Vagina (tissue), 2 donors: ENCODE results near the gene FHIT. TPM values are rescaled to one million over a fixed set of nuclear protein-coding genes. Genes with fewer than 3 reads are reported as not detected.

Experiments used
- DNase-seq, 2 donors: peaks; one replicate each; pipeline ENCODE4 v3.0.0-alpha.2; 2017; ENCODE audit errors: extremely low spot score in 2 of 2
- H3K27ac ChIP-seq: fragments of 200-600 bp; sonication (generic); one replicate; pipeline ENCODE4 v1.5.1; 2019
- H3K27me3 ChIP-seq: fragments of 200-600 bp; sonication (generic); one replicate; pipeline ENCODE4 v1.5.1; 2019
- H3K36me3 ChIP-seq, 2 donors: fragments of 200-600 bp; sonication (generic); one replicate each; pipeline ENCODE4 v1.5.1; 2017 to 2019
- H3K4me1 ChIP-seq: fragments of 200-600 bp; sonication (generic); one replicate; pipeline ENCODE4 v1.5.1; 2019
- H3K4me3 ChIP-seq, 2 donors: fragments of 200-600 bp; sonication (generic); 1 replicate in 1 of 2; 2 replicates in 1 of 2; pipeline ENCODE4 v1.5.1; 2016 to 2019
- H3K9me3 ChIP-seq: fragments of 200-600 bp; sonication (generic); one replicate; pipeline ENCODE4 v1.5.1; 2019
- CTCF ChIP-seq, 3 experiments: fragments of 450-650 bp in 2 of 3; fragments of 200-600 bp in 1 of 3; sonication (generic) in 1 of 3; IDR thresholded peaks; one replicate each; pipeline ENCODE4 v1.5.1; 2017 to 2019; ENCODE audit warnings: antibody characterized with exemption in 3 of 3, mild to moderate bottlenecking in 2 of 3, moderate library complexity in 2 of 3
- POLR2A ChIP-seq, 2 donors: fragments of 450-650 bp; IDR thresholded peaks; one replicate each; pipeline ENCODE4 v1.6.1; 2017; ENCODE audit warnings: antibody characterized with exemption in 2 of 2, mild to moderate bottlenecking in 2 of 2, moderate library complexity in 2 of 2
- POLR2AphosphoS5 ChIP-seq, 2 donors: sonication (generic); formaldehyde crosslinking; IDR thresholded peaks; one replicate each; pipeline ENCODE4 v1.9.0; 2017; ENCODE audit warnings: antibody characterized with exemption in 2 of 2, mild to moderate bottlenecking in 2 of 2, low read depth in 1 of 2; ENCODE audit not compliant: insufficient read depth in 1 of 2
- intact Hi-C: fragments of 100-400 bp; cut with DNase I; formaldehyde crosslinking; loops from one replicate; pipeline ENCODE4 v1.15.1; 2023
- total RNA-seq: library from RNA; depleted of rRNA; stranded (reverse); fragments of >200 nt; gene quantifications from one replicate; pipeline ENCODE4 v1.2.3, GENCODE V29; 2016

FHIT gene
- total RNA-seq, 1 donor from 2014 or later: 7.9 TPM

- DNase-seq: no peak
- H3K4me3 ChIP-seq: no peak overlapping the region
- H3K9me3 ChIP-seq: no peaks in the 10 kb centered on the region
- H3K27ac ChIP-seq: no peak overlapping the region
- no peak for TF ChIP-seq CTCF (IDR thresholded peaks at IDR 0.05)
- no peak for TF ChIP-seq POLR2AphosphoS5 (IDR thresholded peaks at IDR 0.05; ENCODE audit: insufficient read depth in 1 of 2, low read depth in 1 of 2)
- no peak for TF ChIP-seq POLR2A (IDR thresholded peaks at IDR 0.05)
- no peaks in the 10 kb centered on the region for H3K4me1 ChIP-seq
- intact Hi-C loops: no loop called here
- H3K36me3 ChIP-seq: no peaks in the 10 kb centered on the region
- H3K27me3 ChIP-seq: no peaks in the 10 kb centered on the region
Measured at GRCh38 chr3:61035573-61035972, 215.7 kb downstream of the FHIT start.

DNA sequence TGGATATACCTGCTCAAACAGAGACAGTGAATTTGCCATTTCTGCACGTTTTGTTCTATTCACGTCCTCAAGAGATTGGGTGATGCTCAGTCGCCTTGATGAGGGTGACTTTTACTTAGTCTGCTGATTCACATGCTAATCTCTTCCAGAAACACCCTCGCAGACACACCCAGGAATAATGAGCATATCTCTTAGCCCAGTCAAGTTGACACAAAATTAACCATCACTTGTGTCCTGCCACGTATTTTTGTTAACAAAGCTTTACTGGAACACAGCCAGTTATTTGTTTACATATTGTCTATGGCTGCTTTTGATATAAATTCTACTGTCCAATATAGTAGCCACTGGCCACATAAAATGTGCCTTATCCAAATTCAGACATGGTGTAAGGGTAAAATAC, 218.3 kb downstream of the FHIT start:
- intact Hi-C loops: no loop called here
- Histone ChIP-seq H3K4me3 (no peak overlapping the region), H3K27ac (no peak overlapping the region), H3K4me1 (no peaks in the 10 kb centered on the region), H3K27me3 (no peaks in the 10 kb centered on the region), H3K9me3 (no peaks in the 10 kb centered on the region), H3K36me3 (no peaks in the 10 kb centered on the region)
- DNase-seq: no peak
- TF ChIP-seq CTCF (IDR thresholded peaks at IDR 0.05) (no peak), POLR2A (IDR thresholded peaks at IDR 0.05) (no peak), POLR2AphosphoS5 (IDR thresholded peaks at IDR 0.05; ENCODE audit: insufficient read depth in 1 of 2, low read depth in 1 of 2) (no peak)

DNA sequence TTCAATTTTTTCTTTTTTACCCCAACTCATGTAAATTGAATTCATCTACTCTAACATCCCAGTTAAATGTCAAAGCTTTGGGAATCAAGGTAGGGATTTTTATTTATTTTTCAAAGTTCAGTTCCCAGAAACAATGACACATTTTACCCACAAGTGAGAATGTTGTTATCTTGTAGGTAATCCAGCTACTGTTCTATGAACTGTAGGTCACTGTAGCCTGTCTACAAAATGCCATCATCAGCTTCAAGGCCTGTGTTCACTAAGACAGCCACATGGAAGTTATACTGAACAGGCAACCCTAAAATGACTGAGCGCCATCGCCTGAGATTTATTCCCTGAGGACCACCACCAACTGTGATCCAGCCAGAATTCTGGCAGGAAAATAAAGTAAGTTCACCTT, 219.7 kb downstream of the FHIT start:
- no peak for TF ChIP-seq CTCF (IDR thresholded peaks at IDR 0.05)
- no peak for TF ChIP-seq POLR2AphosphoS5 (IDR thresholded peaks at IDR 0.05; ENCODE audit: insufficient read depth in 1 of 2, low read depth in 1 of 2)
- no peak for TF ChIP-seq POLR2A (IDR thresholded peaks at IDR 0.05)
- no peaks in the 10 kb centered on the region for H3K4me1 ChIP-seq
- no peak overlapping the region for H3K4me3 ChIP-seq
- no peak for DNase-seq
- no peaks in the 10 kb centered on the region for H3K36me3 ChIP-seq
- intact Hi-C loops: no loop called here
- no peak overlapping the region for H3K27ac ChIP-seq
- no peaks in the 10 kb centered on the region for H3K27me3 ChIP-seq
- H3K9me3 ChIP-seq: no peaks in the 10 kb centered on the region

DNA sequence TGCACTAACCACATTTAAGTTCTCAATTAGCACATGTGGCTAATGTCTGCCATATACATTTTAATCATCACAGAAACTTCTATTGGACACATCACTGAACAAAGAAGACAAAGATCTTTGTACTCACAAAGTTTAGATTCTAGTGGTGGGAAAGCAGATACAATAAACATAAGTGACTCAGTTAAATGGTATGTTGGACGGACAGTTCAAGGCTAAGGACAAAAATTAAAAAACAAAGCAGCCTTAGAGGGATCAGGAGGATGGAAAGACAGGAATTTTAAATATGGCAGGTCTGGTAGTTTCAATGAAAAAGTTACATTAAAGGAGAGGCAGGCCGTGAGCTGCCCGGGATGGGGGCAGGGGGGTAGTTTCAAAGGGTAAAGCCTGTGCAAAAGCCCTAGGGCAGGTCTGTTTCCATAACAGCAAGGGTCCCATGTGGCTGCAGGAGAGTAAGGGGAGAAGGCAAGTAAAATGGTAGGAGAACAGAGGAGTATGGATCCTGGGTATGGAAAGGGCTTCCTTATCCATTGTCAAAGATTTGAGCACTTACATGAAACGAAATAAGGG, 220.7 kb downstream of the FHIT start:
- no peaks in the 10 kb centered on the region for H3K36me3 ChIP-seq
- H3K27me3 ChIP-seq: no peaks in the 10 kb centered on the region
- no peak overlapping the region for H3K27ac ChIP-seq
- H3K9me3 ChIP-seq: no peaks in the 10 kb centered on the region
- intact Hi-C loops: no loop called here
- no peak for DNase-seq
- no peak overlapping the region for H3K4me3 ChIP-seq
- no peaks in the 10 kb centered on the region for H3K4me1 ChIP-seq
- no peak for TF ChIP-seq POLR2AphosphoS5 (IDR thresholded peaks at IDR 0.05; ENCODE audit: insufficient read depth in 1 of 2, low read depth in 1 of 2)
- TF ChIP-seq POLR2A (IDR thresholded peaks at IDR 0.05): no peak
- TF ChIP-seq CTCF (IDR thresholded peaks at IDR 0.05): no peak

- Histone ChIP-seq H3K27ac (no peak overlapping the region), H3K4me1 (no peaks in the 10 kb centered on the region), H3K4me3 (no peak overlapping the region), H3K27me3 (no peaks in the 10 kb centered on the region), H3K9me3 (no peaks in the 10 kb centered on the region), H3K36me3 (no peaks in the 10 kb centered on the region)
- TF ChIP-seq CTCF (IDR thresholded peaks at IDR 0.05) (no peak), POLR2A (IDR thresholded peaks at IDR 0.05) (no peak), POLR2AphosphoS5 (IDR thresholded peaks at IDR 0.05; ENCODE audit: insufficient read depth in 1 of 2, low read depth in 1 of 2) (no peak)
- intact Hi-C loops: no loop called here
- DNase-seq: no peak
Measured at GRCh38 chr3:61029194-61029593, 222.1 kb downstream of the FHIT start.
